GM19468 (cell line): ENCODE results near the gene ARHGAP24.

ENCODE experiments used
- ATAC-seq: cut with Tn5 transposase; IDR thresholded peaks from one replicate; pipeline ENCODE4 v1.9.1; 2021; ENCODE audit warnings: mild to moderate bottlenecking, moderate library complexity, moderate number of reproducible peaks; ENCODE audit not compliant: unreplicated experiment; ENCODE audit errors: extremely low read depth

Gene ARHGAP24

GRCh38 chr4:85474818-85475630, at the start of gene ARHGAP24:
ARHGAP24 (plus strand) TSS chr4:85475150.
- peak; percentile 83 for ATAC-seq

- no peak for ATAC-seq
Observed at GRCh38 chr4:85426366-85426765, 48.6 kb upstream of the ARHGAP24 start.

- ATAC-seq, result no peak
Observed at GRCh38 chr4:85427123-85427522, 47.8 kb upstream of the ARHGAP24 start.

- no peak for ATAC-seq
Observed at GRCh38 chr4:85430226-85430625, 44.7 kb upstream of the ARHGAP24 start.

- no peak for ATAC-seq
Observed at GRCh38 chr4:85430697-85431096, 44.3 kb upstream of the ARHGAP24 start.

- ATAC-seq, result no peak
Observed at GRCh38 chr4:85431156-85431555, 43.8 kb upstream of the ARHGAP24 start.

- no peak for ATAC-seq
Observed at GRCh38 chr4:85431881-85432485, 43.0 kb upstream of the ARHGAP24 start.

GRCh38 chr4:85445050-85445639, 29.8 kb upstream of the ARHGAP24 start:
- ATAC-seq, result no peak

GRCh38 chr4:85446141-85446861, 28.6 kb upstream of the ARHGAP24 start:
- ATAC-seq, result no peak

- ATAC-seq, result peak; percentile 67
Observed at GRCh38 chr4:85448906-85449890, 25.8 kb upstream of the ARHGAP24 start.

- ATAC-seq, result no peak
Observed at GRCh38 chr4:85452058-85452731, 22.8 kb upstream of the ARHGAP24 start.

- ATAC-seq, result no peak
Observed at GRCh38 chr4:85455942-85456341, 19.0 kb upstream of the ARHGAP24 start.

GRCh38 chr4:85457752-85458467, 17.0 kb upstream of the ARHGAP24 start:
- no peak for ATAC-seq

GRCh38 chr4:85459736-85460135, 15.2 kb upstream of the ARHGAP24 start:
- no peak for ATAC-seq

GRCh38 chr4:85474356-85474755, 594 bp upstream of the ARHGAP24 start:
- no peak for ATAC-seq

GRCh38 chr4:85475631-85476233, 782 bp downstream of the ARHGAP24 start:
- no peak for ATAC-seq

- ATAC-seq, result no peak
Observed at GRCh38 chr4:85476381-85476780, 1.4 kb downstream of the ARHGAP24 start.

- no peak for ATAC-seq
Observed at GRCh38 chr4:85477534-85477933, 2.6 kb downstream of the ARHGAP24 start.
